ENCODE results near the gene EHBP1.

DNA sequence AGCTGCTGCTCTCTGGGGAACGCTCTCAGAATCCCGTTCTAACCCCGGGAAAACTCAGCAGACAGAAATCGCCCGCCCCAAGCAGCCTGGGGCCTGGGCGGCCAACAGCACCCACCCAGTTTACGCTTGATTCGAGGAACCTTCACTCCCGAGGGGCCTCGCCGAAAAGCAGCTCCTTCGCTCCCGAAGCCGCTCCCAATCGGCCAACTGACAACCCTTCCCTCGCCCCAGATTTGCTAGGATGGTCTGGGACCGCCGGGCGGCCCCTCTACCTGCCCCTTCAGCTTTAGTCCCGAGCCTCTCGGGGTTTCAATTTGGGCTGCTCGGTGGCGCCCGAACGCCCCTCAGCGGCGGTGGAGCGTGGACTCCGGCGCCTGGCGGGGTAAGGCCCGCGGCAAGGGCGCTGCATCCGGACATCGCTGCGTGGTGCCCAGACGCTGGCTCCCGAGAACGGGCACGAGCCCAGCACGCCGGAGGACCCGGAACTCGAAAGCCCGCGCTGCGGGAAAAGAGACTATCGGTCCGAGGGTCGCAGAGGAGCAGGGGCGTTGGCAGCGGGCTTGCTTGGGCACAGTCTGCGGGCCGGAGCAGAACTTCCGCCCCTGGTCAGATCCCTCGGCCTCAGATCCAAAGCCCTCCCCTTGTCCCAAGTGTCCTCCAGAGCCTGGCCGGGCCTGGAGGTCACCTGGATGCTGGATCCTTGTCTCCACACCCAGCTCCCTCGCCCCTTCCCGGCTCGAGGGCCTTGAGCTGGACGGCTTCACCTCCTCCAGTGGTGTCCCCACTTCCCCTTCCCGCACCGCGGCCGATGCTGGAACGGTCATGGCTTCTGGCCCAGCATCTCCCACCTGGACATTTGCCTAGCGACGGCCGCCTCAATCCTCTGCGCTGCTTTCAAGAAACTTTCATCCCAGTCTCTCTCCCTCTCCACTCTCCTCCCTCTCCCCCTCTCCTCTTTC lies 342.1 kb downstream of the EHBP1 start:
- TF ChIP-seq, protein P1, sequence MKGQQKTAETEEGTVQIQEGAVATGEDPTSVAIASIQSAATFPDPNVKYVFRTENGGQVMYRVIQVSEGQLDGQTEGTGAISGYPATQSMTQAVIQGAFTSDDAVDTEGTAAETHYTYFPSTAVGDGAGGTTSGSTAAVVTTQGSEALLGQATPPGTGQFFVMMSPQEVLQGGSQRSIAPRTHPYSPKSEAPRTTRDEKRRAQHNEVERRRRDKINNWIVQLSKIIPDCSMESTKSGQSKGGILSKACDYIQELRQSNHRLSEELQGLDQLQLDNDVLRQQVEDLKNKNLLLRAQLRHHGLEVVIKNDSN (IDR thresholded peaks at IDR 0.05) = no peak
- TF ChIP-seq RAD21 (IDR thresholded peaks at IDR 0.05; ENCODE audit: low read depth) (no peak), EP300 (IDR thresholded peaks at IDR 0.05; ENCODE audit: borderline replicate concordance) (no peak), NFIC (IDR thresholded peaks at IDR 0.05) (no peak), YY1 (IDR thresholded peaks at IDR 0.05; ENCODE audit: low read depth) (no peak), CEBPB (IDR thresholded peaks at IDR 0.05) (no peak), TAF1 (IDR thresholded peaks at IDR 0.05; ENCODE audit: low read depth) (no peak), CREB1 (IDR thresholded peaks at IDR 0.05; ENCODE audit: low read depth) (no peak), EGR1 (IDR thresholded peaks at IDR 0.05) (no peak), FOXM1 (IDR thresholded peaks at IDR 0.05; ENCODE audit: borderline replicate concordance, low read depth) (no peak), TEAD4 (IDR thresholded peaks at IDR 0.05) (no peak), ZBTB7A (IDR thresholded peaks at IDR 0.05; ENCODE audit: low read depth) (no peak)
- TF ChIP-seq, protein P2, sequence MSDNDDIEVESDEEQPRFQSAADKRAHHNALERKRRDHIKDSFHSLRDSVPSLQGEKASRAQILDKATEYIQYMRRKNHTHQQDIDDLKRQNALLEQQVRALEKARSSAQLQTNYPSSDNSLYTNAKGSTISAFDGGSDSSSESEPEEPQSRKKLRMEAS (IDR thresholded peaks at IDR 0.05) = no peak
- TF ChIP-seq, protein P3, sequence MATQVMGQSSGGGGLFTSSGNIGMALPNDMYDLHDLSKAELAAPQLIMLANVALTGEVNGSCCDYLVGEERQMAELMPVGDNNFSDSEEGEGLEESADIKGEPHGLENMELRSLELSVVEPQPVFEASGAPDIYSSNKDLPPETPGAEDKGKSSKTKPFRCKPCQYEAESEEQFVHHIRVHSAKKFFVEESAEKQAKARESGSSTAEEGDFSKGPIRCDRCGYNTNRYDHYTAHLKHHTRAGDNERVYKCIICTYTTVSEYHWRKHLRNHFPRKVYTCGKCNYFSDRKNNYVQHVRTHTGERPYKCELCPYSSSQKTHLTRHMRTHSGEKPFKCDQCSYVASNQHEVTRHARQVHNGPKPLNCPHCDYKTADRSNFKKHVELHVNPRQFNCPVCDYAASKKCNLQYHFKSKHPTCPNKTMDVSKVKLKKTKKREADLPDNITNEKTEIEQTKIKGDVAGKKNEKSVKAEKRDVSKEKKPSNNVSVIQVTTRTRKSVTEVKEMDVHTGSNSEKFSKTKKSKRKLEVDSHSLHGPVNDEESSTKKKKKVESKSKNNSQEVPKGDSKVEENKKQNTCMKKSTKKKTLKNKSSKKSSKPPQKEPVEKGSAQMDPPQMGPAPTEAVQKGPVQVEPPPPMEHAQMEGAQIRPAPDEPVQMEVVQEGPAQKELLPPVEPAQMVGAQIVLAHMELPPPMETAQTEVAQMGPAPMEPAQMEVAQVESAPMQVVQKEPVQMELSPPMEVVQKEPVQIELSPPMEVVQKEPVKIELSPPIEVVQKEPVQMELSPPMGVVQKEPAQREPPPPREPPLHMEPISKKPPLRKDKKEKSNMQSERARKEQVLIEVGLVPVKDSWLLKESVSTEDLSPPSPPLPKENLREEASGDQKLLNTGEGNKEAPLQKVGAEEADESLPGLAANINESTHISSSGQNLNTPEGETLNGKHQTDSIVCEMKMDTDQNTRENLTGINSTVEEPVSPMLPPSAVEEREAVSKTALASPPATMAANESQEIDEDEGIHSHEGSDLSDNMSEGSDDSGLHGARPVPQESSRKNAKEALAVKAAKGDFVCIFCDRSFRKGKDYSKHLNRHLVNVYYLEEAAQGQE (IDR thresholded peaks at IDR 0.05; ENCODE audit: low read depth) = no peak
